GM12801 (cell line): ENCODE data around the gene IFIH1.

Source experiments
- CTCF ChIP-seq: IDR thresholded peaks from one replicate; pipeline ENCODE4 v1.5.1; 2011; ENCODE audit warnings: control low read depth; ENCODE audit not compliant: insufficient read length; ENCODE audit errors: extremely low read depth

IFIH1 gene

GRCh38 chr2:162243294-162243693 lies 75.2 kb downstream of the IFIH1 start, which contains the start of gene FAP:
Gene FAP (minus strand): TSS chr2:162243445. CDS start chr2:162243327, 118 bp downstream.
- no peak for TF ChIP-seq CTCF

- TF ChIP-seq CTCF, result no peak
Measured at GRCh38 chr2:162242586-162243280, 75.8 kb downstream of the IFIH1 start.

- no peak for TF ChIP-seq CTCF
Measured at GRCh38 chr2:162241571-162241970, 76.9 kb downstream of the IFIH1 start.

GRCh38 chr2:162234620-162235462 lies 83.6 kb downstream of the IFIH1 start:
- TF ChIP-seq CTCF, result no peak

GRCh38 chr2:162233197-162233596 lies 85.3 kb downstream of the IFIH1 start:
- no peak for TF ChIP-seq CTCF

- no peak for TF ChIP-seq CTCF
Measured at GRCh38 chr2:162232671-162233070, 85.8 kb downstream of the IFIH1 start.

GRCh38 chr2:162232027-162232426 lies 86.5 kb downstream of the IFIH1 start:
- no peak for TF ChIP-seq CTCF
